ENCODE results near the gene ACTG1.

Gene ACTG1

DNA sequence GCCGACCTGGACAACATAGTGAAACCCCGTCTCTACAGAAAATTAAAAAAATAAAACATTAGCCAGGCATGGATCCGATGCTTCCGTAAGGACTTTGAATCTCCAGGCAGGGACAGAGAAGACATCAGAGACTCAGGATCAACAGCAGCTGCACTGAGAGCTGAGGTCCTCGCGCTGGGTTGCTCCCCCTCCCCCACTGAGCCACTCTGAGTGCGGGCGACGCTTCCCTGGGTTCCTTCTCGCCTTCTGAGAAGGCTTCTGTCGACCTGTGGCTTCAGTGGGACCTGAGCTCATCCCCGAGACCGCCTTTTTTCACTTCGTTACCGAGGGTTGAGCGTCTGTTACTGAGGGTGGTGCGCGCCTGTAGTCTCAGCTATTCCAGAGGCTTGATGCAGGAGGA lies 20.4 kb downstream of the ACTG1 start:
- DNase-seq = no peak

DNA sequence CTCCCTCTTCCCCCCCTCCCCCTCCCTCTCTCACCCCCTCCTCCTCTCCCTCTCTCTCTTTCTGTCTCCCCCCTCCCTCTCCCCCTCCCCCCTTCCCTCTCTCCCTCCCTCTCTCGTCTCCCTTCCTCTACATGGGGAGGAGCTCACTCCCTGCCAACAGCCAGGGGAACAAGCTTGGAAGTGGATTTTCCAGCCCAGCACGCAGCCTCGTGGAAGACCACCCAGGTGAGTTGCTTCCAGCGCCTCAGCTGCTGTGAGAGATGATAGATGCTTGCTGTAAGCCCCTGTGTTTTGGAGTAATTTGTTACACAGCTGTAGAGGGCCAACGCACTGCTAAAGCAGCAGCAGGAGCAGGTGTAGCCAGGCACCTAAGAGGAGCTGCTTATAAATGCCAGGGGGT lies 20.8 kb downstream of the ACTG1 start:
- no peak for DNase-seq

DNA sequence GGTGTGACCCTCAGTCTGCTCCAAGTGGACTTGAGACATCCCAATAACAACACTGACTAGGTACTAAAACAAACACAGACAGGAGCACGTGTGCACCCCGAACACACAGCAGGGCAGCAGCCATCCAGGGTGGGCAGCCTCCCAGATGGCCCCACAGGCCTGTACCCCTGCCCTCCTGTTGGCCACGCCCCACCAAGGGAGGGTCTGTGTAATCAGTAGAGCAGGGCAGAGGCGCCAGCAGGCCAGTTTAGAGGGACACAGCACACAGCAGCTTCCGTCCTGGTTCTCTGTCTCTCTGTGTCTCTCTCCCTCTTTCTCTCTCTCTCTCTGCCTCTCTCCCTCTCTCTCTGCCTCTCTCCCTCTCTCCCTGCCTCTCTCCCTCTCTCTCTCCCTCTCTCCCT lies 21.4 kb downstream of the ACTG1 start:
- DNase-seq = no peak

DNA sequence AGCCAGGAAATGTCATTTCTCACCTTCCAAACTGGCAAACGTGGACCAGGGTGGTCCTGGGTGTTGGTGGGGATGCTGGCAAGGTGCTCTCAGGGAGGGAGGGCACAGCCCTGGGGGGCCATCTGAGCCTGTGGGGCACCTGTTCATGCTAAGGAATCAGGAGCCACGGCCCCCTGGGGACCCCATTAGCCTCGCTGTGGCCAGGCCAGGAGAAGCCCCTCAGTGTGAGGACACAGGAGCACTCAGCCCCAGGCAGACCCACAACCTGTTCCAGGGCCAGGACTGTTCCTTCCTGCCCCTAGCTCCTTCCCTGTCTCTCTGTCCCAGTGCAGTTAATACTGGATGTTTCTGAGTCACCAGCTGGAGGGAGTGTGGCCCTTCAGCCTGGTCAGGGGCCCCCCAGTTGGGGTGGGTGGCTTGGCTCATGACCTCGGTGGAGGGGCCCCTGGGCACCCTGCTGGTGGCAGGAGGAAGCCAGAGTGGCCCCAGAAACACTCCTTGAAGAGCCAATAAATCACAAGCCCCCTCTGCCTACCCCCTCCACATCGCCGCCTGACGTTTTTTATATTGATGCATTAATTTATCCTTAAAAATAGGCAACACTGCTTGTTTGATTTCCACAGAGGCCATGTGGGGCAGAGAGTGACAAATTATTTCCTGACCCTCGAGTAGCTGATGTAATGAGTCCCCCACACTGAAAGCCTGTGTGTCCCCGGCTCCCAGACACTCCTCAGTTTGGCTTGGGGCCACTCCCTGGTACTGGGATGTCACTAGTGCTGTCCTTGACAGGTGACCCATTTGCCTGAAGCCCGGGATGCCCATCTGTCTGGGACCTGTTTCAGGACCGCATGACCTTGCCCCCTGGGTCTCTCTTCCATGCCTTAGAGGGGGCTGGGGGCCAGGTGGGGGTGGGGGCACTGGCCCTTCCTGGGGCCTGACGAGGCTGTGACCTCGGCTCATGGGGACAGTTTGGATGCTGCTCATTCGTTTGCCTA lies 22.3 kb downstream of the ACTG1 start:
- DNase-seq = no peak

DNA sequence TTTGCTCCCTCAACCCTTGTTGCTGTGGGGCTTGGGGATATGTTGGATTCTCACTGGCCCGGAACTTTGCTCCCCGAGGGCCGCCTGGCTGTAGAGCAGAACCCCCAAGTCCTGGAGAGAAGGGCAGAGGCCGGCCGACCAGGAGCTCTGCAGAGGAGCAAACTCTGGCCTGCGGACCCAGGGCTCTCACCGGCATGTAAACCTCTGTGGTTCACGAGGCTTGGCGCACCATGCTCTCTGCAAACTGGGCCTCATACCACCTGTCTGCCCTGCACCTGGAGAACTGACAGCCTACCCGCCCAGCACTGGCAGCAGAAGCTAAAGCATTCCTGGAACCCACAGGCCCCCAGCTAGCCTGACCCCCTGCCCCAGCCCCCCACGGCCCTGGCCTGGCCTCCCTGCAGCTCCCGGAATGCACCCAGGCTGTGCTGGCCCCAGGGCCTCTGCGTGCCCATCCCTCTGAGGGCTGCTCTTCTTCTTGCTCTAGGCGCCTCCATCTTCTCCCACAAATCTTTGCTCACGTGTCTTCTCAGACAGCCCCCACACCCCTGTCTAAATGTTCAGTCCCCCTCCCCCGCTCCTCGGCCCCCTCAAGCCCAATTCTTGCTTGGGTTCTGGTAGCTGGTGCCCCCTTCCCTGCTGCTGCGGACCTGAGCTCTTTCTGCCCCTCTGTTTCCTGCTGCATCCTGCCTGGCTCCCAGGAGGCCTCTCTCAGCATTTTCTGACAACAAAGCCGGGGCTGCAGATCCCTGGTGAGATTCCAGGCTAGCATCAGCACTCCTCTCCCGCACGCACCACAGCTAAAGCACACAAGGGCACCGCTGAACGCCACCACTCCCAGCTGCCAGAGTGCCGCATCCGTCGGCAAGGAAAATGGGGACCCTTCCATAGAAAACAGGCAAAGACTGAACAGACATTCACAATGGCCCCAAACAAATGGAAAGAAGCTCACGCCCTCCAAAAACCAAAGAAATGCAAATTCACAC lies 23.3 kb downstream of the ACTG1 start:
- DNase-seq = no peak

DNA sequence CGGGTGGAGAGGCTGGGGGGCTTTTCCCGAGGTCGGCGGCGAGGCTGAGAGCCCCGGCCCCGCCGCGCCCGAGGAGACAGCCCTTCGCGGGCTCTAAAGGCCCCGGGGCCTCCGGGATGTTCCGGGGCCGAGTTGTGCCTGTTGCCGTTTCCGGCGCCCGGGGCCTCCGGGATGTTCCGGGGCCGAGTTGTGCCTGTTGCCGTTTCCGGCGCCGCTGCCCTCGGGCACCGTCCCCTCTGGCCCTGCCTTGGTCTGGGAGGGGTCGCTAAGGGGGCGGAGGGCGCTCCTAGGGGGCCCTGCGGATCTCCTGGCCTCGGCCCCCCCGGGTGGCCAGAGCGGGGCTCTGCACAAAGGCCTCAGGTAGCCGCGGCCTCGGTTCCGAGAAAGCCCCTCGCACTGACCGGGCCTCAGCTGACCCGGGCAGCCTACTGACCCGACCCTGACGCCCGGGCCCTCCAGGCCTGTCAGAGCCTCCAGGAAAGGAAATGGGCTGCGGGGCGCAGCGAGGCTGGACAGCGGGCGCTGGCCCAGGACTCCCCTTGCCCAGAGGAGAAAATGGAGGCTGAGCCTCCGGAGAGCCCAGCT lies 24.2 kb downstream of the ACTG1 start:
- DNase-seq = no peak

DNA sequence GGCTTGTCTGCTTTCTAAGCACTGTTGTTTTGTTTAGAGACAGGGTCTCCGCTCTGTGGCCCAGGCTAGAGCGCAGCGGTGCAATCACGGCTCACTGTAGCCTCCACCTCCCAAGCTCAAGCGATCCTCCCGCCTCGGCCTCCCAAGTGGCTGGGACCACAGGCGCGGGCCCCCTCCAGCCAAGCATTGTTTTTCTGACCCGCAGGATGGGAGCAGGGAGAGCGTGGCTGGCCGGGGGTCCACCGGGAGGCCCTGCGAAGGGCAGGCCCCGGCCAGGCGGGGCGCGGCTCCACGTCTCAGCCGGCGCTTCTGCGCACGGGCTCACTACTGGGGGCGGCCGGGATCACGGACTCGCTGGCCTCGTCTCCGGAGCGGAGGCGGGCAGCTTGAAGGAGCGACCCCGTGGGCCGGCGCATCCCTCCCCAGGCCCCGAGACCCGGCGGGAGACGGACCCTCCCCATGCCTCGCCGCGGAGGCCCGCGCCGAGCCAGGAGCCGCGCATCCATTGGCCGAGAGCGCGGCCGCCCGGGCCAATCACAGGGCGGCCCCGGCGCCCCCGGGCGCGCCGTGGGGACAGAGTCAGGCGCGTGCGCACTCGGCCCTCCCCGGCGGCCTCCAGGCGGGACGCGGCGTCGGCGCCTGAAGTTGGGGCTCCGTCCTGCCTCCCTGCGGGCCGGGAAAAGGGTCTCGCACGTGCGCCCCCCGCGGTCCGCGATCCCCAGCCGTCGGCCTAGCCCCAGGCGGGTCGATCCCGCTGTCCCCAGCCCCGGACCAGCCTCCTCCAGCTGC lies 24.9 kb downstream of the ACTG1 start:
- peak; percentile 61 for DNase-seq

DNA sequence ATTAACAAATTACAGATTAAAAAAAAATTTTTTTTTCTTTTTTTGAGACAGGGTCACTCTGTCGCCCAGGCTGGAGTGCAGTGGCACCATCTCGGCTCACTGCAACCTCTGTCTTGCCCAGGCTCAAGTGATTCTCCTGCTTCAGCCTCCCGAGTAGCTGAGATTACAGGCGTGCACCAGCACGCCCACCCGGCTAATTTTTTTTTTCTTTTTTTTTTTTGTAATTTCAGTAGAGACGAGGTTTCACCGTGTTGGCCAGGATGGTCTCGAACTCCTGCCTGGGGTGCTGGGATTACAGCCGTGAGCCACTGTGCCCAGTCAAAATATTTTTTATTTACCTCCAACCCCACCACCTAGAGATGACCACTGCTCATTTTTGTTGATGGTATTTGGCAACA lies 25.5 kb downstream of the ACTG1 start:
- no peak for DNase-seq

DNA sequence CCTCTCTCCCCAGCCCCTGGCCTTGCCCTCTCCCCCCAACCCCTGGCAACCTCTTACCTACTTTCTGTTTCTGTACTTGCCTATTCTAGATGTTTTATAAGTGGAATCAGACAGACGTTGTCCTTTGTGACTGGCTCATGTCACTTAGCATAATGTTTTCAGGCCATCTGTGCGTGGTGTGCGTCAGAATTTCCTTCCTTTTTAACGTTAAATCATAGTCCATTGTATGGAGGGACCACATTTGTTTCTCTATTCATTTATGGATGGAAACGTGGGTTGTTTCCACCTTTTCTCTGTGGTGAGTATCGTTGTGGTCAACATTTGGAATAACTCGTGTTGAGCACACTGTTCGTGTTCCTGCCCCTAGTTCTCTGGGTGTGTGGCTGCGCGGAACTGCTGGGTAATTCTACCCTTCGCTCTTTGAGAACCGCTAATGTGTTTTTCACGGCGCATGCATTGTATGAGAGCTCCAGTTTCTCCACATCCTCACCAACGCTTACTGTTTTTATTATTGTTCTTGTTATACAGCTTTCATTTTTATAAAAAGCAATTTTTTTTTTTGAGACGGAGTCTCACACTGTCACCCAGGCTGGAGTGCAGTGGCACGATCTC lies 26.3 kb downstream of the ACTG1 start:
- DNase-seq = no peak

DNA sequence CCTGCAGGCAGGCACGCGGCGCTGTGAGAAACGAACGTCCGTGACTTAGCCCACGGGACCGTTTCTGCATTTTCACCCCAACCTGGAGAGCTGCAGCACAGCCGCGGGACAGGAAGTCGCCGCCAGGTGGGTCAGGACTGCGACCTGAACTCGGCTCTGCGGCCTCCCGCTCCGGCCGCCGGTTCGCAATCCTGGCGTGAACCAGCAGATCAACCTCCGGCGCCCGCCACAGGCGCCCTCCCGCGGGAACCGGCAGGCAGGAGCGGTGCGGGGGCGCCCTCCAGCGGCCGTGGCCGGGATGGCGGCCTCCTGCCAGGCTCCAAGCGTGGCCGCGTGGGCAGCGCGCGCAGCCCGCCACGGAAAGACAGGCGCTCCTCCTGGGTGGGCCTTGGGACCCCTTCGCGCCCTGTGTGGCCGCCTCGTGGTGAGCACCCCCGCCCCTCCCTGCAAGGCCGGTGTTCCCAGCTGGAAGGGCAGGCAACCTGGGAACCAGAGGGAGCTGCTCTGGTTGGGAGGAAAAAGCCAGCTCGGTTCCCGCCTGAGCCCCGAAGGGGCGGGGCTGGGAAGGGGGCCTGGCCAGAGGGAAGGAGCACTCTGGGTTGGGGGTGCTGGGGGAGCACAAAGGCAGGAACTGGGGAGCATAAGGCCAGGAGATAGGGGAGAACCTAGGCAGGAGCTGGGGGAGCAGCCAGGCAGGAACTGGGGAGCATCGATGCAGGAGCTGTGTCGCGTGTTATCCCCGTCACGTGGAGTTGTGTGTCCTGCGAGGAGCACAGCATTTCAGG lies 28.2 kb downstream of the ACTG1 start:
- peak; percentile 71 for DNase-seq

DNA sequence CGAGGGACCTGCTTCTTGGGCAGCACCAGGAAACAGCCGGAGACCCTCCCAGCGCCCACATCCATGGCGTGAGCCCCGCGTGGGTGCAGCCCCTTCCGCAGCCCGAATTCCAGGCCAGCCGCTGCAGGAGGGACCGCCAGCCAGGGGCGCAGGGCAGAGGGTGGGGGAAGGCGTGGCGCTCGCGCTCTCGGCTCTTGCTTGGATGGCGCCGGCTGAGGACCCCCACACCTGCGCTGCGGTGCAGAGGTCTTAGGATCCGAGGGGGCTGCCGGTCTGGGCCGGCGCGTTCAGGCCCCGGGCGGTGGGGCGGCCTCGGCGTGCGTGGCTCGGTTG lies 28.8 kb downstream of the ACTG1 start:
- DNase-seq = no peak

DNA sequence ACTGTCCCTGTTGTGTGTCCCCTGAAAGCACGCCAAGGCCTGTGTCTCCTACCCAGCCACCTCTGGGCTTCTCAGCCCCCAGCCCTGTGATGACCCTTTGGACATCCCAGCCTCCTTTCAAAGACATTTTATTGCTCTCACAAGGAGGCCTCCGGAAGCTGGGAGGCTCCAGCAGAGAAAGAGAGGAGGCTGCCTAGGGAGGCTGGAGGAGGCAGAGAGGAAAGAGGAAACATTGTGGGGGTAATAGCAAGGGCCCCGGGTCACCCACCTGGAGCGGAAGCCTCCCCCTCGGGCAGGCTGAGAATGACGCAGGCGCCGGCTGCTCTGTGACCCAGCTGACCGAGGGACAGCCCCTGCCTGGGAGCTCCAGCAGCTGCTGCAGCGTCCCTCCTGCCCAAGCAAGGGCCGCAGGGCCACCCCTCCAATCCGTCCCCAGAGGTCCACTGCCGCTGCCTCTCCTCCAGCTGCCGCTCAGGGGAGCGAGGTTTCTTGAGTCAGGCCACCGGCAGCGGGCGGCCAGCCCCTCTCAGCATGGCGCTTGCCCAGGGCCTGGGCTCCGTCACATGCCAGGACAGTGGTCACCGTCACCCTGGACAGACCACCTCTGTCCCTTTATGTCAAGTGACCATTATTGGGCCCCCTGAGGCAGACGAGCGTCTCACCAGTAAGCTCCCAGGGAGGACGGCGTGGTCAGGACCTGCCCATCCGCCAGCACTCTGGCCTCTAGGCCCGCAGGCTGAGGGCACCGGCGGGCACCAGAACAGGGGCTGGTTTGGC lies 29.3 kb downstream of the ACTG1 start:
- DNase-seq = no peak

DNA sequence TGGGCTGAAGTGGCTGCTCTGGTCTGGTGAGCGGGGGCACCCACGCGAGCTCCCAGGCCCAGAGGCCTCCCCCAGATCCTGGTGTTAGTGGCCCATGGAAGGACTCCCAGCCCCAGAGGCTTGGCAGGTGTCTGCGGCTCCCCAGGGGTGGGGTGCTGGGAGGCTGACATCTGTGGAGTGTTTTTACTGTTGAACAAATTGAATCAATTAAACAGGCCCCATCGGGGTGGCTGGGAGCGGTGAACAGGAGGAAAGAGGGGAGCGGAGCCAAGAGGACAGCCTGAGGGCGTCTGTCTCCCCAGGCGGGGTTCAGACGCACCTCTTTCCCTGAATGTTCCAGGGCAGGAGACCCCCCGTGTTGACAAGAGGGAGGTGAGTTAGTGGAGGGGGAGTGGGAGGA lies 29.9 kb downstream of the ACTG1 start:
- DNase-seq = no peak

DNA sequence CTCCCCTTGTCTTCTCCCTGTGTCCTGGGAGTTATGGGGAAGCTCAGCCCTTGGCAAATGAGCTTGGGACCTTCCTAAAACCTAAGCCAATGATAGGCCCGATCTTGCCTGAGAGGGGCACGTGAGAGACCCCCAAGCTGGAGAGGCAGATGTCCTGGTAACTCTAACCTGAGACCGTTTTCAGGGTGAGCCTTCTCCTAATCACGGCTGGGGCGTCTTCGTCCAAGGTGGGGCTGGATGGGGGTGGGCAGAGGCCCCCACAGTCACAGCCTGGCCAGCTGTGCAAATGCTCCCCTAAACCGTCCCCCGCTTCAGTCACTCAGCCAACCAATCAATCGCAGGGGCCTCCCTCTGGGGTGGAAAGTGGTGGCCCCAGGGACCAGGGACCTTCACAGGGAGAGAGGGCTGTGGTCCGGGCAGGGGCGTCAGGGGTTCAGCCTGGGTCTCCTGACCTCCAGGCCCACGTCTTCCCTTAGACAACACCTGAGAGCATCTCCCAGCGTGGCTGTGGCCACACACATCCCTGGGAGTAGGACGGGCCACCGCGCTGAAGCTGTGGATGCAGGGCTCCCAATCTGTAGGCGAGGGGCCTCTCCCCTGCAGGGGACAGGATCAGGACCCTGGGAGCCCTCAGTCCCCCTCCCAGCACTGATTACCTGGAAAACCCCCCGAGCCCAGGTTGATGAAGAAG lies 30.6 kb downstream of the ACTG1 start:
- no peak for DNase-seq

DNA sequence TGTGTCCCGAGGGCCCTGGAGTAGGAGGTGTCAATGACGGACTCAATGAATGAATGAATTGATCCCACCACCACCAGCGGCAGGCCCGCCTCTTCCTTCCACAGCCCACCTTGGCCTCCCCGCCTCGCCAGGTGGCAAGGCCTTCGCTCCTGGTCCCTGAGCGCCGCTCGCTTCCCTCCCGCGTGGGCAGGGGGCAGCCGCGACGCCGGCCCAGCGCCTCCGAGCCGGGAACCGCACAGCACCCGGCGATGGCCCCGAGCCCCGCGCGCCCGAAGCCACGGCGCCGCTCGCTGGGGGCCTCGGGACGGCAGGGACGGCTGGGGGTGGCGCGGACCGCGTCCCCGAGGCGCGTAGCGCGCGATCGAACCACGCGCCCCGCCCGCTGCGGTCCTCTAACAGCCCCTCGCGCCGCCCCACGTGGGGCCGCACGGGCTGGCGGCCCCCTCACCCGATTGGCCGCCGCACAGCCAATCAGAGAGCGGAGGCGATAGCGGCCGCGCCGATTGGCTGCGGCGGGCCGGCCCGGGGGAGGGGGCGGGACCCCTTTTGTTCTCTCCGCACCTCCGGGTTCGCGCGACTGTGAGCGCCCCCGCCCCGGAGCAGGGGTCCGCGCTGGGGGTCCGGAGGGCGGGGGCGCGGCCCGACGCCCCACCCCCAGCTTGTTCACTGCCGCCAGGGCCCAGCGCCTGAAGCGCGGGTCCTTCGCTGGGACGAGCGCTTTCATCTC lies 31.4 kb downstream of the ACTG1 start:
- DNase-seq = peak; percentile 82

DNA sequence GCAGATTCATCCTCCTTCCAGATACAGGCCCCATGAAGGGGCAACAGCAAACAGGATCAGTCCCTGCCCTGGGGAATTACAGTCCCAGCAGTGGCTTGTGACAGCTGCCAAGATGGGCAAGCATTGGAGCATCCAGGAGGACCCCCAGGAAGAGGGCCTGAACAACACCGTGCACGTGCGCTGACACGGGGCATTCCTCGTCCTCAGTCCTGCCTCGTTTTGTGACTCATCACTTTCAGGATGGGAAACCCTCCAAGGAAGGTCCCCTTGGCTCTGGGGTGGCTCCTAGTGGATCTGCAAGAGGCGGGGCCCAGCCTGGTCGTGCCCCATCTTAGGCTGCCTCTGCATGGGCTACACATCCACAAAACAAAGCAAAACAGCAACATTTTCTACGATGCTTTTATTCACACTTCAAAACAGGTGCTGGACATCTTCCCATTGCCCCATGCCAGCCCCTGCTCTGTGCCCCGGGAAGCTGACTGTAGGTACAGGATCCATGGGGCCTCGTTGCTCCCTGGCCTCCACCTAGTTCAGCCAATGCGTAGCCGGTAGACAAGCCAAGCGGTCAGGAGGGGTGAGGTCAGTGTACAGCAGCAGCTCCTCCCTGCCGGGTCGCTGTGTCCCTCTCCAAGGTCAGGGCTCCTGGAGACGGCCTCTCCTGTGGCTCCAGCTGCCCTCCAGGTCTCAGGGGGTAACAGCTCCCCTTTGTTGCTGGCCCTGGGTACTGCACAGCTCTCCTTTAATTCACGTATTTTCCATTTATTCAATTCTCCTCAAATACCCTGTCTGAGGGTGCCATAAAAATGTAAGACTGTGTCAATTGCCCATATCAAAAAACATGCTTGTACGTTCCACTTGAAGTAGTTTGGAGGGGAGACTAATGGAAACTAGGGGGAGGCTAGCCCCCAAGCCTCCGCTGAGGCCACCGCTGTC lies 32.2 kb downstream of the ACTG1 start:
- no peak for DNase-seq

DNA sequence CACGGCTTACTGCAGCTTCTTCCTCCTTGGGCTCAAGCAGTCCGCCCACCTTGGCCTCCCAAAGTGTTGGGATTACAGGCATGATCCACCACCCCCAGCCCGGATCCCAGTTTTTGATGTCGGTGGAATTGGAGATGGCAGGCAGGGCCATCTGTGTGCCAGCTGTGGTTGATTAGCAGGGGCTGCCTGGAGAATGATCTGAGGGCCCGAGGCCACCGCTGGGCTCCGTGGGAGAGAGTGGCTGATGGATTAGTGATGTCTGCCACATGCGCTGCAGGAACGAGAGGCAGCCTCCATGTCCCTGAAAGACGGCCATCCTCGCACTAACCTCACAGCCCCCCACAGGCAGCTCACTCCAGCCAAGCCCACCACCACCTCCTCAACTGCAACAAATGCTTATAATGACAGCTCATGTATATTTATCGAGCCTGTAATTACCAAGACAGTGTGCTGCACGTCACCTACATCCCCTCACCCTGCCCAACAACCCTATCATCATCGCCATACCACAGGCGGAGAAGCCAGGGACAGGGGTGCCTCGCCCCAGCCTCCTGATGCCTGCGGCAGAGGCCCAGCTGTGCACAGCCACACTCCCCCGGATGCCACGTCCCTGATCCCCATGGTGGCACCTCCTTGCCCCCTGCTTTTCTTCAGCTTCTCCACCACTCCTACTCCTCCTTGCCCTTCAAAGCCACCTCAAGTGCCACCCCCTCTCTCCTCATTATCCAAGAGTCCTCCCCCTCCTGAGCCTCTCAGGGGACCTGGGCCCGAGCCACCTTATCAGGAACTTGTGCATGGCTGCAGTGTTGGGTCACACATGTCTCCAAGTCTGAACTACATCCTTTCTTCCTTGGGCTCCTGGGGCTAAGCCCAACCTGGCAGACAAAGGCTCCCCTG lies 33.2 kb downstream of the ACTG1 start:
- DNase-seq = no peak
